HG03521 (cell line): ENCODE results near the gene ZNF587.
A peak's percentile ranks its signal among the peaks of the same experiment; 100 is the strongest.
"Not testable (repeated sequence)": the region's sequence is repeated elsewhere in the genome, so short reads cannot be mapped to it uniquely, and the experiment has no call there.

ENCODE experiments used
- ATAC-seq: cut with Tn5 transposase; IDR thresholded peaks from one replicate; pipeline ENCODE4 v1.9.1; 2021; ENCODE audit warnings: mild to moderate bottlenecking, moderate library complexity; ENCODE audit not compliant: unreplicated experiment

ZNF587 gene

GRCh38 chr19:57849666-57850473 is at the start of gene ZNF587:
Gene ZNF587 (plus strand): TSS chr19:57849859. CDS start chr19:57850039, 180 bp downstream.
- peak; percentile 94 for ATAC-seq

GRCh38 chr19:57800696-57801095 is 49.0 kb upstream of the ZNF587 start:
- no peak for ATAC-seq

- ATAC-seq, result no peak
These were observed 47.4 kb upstream of the ZNF587 start for GRCh38 chr19:57802269-57802668.

- no peak for ATAC-seq
These were observed 46.4 kb upstream of the ZNF587 start for GRCh38 chr19:57803265-57803593.

GRCh38 chr19:57803594-57804325 is 45.9 kb upstream of the ZNF587 start:
- ATAC-seq, result no peak

DNA sequence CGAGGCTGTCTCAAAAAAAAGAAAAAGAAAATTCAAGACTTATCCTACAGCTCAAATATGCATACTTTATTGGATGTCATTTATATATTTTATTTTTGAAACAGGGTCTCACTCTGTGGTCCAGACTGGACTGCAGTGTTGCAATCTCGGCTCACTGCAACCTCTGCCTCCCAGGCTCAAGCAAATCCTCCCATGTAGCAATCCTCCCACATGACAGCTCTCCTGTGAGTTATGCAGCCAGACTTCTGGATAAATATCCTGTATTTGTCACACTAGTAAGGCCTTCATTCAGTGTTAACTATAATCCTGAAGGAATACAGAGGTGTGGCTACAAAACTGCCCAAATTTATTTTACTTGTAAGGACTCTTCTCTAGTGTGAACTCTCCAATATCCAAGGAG is 42.1 kb upstream of the ZNF587 start:
- ATAC-seq, result no peak

DNA sequence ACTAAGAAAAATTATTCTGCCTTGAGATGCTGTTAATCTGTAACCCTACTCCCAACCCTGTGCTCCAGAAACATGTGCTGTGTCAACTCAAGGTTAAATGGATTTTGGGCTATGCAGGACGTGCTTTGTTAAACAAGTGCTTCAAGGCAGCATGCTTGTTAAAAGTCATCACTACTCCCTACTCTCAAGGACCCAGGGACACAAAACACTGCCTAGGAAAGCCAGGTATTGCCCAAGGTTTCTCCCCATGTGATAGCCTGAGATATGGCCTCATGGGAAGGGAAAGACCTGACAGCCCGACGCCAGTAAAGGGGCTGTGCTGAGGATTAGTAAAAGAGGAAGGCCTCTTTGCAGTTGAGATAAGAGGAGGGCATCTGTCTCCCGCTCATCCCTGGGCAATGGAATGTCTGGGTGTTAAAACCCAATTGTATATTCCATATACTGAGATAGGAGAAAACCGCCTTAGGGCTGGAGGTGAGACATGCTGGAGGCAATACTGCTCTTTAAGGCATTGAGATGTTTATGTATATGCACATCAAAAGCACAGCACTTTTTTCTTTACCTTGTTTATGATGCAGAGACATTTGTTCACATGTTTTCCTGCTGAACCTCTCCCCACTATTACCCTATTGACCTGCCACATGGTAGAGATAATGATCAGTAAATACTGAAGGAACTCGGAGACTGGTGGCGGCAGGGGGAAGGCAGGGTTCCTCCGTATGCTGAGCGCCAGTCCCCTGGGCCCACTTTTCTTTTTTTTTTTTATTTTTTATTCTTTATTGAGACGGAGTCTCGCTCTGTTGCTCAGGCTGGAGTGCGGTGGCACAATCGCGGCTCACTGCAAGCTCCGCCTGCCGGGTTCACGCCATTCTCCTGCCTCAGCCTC is 39.0 kb upstream of the ZNF587 start:
- not testable (repeated sequence) for ATAC-seq

DNA sequence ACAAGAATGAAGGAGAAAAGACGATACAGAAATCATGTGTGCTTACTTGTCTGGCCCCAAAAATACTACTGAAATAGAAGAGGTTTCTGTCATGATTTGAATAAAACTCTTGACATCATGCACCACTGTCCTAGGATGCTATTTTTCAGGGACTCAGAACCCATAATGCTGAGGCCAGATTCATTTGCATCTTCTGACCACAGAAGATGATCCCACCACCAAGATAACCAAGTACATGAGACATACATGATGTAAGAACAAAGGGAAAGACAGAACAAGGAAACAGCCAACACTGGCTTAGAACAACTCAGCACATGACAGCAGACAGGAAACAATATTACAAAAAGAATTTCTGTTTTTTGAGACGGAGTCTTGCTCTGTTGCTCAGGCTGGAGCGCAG is 37.4 kb upstream of the ZNF587 start:
- ATAC-seq, result no peak

GRCh38 chr19:57812975-57813820 is 36.5 kb upstream of the ZNF587 start:
- ATAC-seq, result not testable (repeated sequence)

DNA sequence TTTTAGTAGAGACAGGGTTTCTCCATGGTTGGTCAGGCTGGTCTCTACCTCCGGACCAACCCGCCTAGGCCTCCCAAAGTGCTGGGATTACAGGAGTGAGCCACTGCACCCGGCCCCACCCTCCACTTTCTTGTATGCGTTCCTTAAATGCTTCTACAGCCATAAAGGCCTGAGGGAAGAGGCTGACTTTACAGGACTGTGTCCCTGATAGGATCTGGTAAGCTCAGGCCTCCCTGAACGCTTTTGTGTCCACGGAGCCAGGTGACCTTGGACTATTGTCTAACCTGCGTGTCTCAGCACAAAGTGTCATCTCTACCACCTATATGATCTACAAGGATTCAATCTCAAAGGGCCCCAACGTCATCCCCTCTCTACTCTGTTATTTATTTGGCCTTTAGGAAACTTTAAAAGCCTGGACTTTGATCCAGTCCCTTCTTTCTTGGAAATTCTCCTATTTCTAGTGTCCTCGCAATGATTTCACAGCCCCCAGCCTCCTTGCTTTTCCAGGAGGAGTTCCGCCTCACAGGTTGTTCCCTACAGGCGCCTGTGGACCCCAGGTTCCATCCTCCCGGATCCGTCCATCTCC is 35.6 kb upstream of the ZNF587 start:
- no peak for ATAC-seq

- peak; percentile 73 for ATAC-seq
These were observed 35.0 kb upstream of the ZNF587 start, which contains the start of gene ZNF552 for GRCh38 chr19:57814505-57815246. Gene ZNF552 (minus strand): TSS chr19:57814913. CDS start chr19:57814743, 170 bp downstream.

DNA sequence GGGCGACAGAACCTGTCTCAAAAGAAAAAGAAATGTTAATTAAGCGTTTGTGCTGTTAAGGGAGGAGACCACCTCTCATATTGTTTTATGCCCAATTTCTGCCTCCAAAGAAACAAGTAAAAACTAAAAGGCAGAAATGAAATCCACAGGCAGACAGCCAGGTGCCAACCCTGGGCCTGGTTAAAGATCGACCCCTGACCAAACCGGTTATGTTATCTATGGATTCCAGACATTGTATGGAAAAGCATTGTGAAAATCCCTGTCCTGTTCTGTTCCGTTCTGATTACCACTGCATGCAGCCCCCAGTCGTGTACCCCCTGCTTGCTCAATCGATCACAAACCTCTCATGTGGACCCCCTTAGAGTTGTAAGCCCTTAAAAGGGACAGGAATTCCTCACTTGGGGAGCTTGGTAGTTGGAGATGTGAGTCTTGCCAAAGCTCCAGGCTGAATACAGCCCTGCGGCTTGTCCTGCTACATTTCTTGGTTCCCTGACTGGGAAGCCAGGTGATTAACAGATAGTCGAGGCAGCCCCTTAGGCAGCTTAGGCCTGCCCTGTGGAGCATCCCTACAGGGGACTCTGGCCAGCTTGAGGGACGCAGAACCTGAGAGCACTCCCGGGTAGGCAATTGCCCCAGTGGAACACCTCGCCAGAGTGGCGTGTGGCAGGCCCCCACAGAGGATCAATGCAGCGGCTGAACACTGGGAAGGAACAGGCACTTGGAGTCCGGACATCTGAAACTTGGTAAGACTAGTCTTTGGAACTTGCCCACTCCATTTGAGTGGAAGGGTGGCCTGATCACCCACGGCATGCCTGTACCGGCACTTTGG is 34.2 kb upstream of the ZNF587 start:
- ATAC-seq, result no peak

DNA sequence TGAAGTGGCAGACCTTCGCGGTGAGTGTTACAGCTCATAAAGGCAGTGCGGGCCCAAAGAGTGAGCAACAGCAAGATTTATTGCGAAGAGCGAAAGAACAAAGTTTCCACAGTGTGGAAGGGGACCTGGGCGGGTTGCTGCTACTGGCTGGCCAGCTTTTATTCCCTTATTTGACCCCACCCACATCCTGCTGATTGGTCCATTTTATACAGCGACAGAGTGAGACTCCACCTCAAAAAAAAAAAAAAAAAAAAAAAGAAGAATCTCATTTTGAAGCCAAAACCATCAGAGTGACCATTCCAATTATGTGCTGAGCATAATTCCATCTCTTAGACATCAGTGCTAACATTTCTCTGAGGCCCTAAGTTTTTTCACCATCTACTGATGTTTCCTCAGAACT is 33.0 kb upstream of the ZNF587 start:
- ATAC-seq, result no peak

GRCh38 chr19:57817976-57818375 is 31.7 kb upstream of the ZNF587 start:
- no peak for ATAC-seq

- ATAC-seq, result no peak
These were observed 31.3 kb upstream of the ZNF587 start for GRCh38 chr19:57818378-57818777.

GRCh38 chr19:57819475-57820148 is 30.0 kb upstream of the ZNF587 start:
- peak; percentile 84 for ATAC-seq

DNA sequence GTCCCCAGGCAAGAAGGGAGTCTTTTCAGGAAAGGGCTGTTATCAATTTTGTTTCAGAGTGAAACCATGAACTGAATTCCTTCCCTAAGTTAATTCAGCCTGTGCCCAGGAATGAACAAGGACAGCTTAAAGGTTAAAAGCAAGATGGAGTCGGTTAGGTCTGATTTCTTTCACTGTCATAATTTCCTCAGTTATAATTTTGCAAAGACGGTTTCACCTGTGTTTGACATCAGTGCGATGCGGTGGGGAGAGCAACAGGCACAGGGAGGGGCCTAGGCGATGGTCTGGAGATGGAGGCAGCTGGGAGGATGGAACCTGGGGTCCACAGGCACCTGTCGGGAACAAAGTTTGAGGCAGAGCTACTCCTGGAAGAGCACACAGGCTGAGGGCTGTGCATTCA is 29.1 kb upstream of the ZNF587 start:
- no peak for ATAC-seq

DNA sequence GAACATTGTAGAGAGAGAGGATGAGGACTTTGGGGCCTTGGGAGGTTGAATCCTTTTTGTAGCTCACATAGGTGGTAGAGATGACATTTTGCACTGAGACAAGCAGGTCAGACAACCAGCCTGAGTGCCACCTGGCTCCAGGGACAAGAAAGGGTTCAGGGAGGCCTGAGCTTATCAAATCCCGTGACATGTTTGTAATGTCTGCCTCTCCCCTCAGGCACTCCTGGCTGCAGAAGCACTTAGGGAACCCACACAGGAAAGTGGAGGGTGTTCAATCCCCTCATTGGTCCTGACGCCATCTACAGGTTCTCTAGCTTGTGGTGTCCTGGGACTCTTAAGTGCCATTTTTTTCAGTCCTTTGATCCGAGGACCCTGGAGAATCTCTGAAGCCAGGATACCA is 28.6 kb upstream of the ZNF587 start:
- ATAC-seq, result not testable (repeated sequence)
